Measurements from ENCODE around the gene RNF44. TPM values are rescaled to one million over a fixed set of nuclear protein-coding genes. Genes with fewer than 3 reads are reported as not detected.

The RNF44 gene
- total RNA-seq, 1 experiment from 2014 or later, result 58.4 TPM

DNA sequence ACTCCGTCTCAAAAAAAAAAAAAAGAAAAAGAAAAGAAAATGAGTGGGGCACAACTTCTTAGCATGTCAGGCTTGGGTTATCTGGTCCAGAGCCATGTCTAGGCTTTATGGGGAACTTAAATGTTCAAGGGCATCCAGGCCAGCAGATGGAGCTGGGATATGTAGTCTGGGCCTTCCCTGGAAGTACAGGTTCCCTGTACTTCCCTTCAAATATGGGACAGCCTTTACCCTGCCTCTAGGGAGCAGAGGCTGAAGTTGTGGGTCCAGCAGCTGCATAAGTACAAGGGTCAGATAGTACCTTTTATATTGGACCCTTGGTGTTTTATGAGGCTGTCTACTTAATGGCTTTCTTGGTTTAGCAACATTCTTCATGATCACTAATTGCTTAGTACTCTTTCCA, 46.9 kb downstream of the RNF44 start:
- RAD21 ChIA-PET (ENCODE audit: low non-redundant PET in 1 of 2, low total read pairs in 2 of 2, uncharacterized antibody in 2 of 2, unreplicated experiment in 2 of 2), result no interaction called here
- no peak overlapping the region for H3K4me2 ChIP-seq (ENCODE audit: low read length)
- POLR2A ChIA-PET, result no interaction called here
- H3K79me2 ChIP-seq (ENCODE audit: insufficient read depth, low read length), result peaks cover 48% of the 10 kb centered on the region
- H3K27me3 ChIP-seq (ENCODE audit: insufficient read depth, low read length), result no peaks in the 10 kb centered on the region
- TF ChIP-seq, protein P1, sequence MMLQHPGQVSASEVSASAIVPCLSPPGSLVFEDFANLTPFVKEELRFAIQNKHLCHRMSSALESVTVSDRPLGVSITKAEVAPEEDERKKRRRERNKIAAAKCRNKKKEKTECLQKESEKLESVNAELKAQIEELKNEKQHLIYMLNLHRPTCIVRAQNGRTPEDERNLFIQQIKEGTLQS (IDR thresholded peaks at IDR 0.05), result no peak
- TF ChIP-seq REST (IDR thresholded peaks at IDR 0.05; ENCODE audit: low read depth) (no peak), POLR2A (IDR thresholded peaks at IDR 0.05; ENCODE audit: borderline replicate concordance, extremely low read depth, insufficient read depth, insufficient read length) (no peak), CTCF (IDR thresholded peaks at IDR 0.05 in 2 of 3, conservative IDR thresholded peaks at IDR 0.05 in 1 of 3; ENCODE audit: borderline replicate concordance in 1 of 3, insufficient read depth in 1 of 3, low read depth in 2 of 3, low read length in 2 of 3) (no peak), CBX3 (IDR thresholded peaks at IDR 0.05; ENCODE audit: low read depth) (no peak), ZFX (IDR thresholded peaks at IDR 0.05) (no peak)
- H3K4me3 ChIP-seq (replicated peaks in 1 of 2; ENCODE audit: low read depth in 1 of 2, low read length in 2 of 2), result no peak overlapping the region
- no peaks in the 10 kb centered on the region for H3K9me3 ChIP-seq (ENCODE audit: control insufficient read depth in 1 of 2, insufficient read depth in 1 of 2, low read depth in 1 of 2, low read length in 2 of 2)
- peak; percentile 57; the same call in 1 of the 2 replicates for ATAC-seq
- H3K9me2 ChIP-seq (ENCODE audit: insufficient read depth), result no peaks in the 10 kb centered on the region
- H3K4me1 ChIP-seq (ENCODE audit: control insufficient read depth in 1 of 2, insufficient read depth in 2 of 2, low read length in 2 of 2), result no peaks in the 10 kb centered on the region
- H2AFZ ChIP-seq (ENCODE audit: low read depth, low read length, poor library complexity, severe bottlenecking), result no peak overlapping the region
- H3K36me3 ChIP-seq (ENCODE audit: control insufficient read depth in 1 of 2, insufficient read depth in 2 of 2, low read length in 2 of 2), result peaks cover 26 to 57% of the 10 kb centered on the region in 2 experiments
- DNase-seq (ENCODE audit: low read depth, low spot score), result no peak
- H3K9ac ChIP-seq (ENCODE audit: low read length), result no peak overlapping the region
- no TSS peak for BruUV-seq (replicated peaks)
- H3K27ac ChIP-seq (ENCODE audit: low read depth, low read length), result no peak overlapping the region
- intact Hi-C loops (cut with micrococcal nuclease), result no loop called here
- CTCF ChIA-PET, result interaction anchor here (0.6 kb wide), 1 partner anchor 59 kb away, joined by 3 read pairs; no protein-coding TSS in a partner anchor
- no peaks in the 10 kb centered on the region for H4K20me1 ChIP-seq (ENCODE audit: insufficient read depth)
